ENCODE results near the gene ALKBH8.

- no peak for TF ChIP-seq POLR2A (IDR thresholded peaks at IDR 0.05)
- no peak for TF ChIP-seq CTCF (IDR thresholded peaks at IDR 0.05)
Observed at GRCh38 chr11:107508201-107508857, 57.2 kb downstream of the ALKBH8 start.
